Measurements from ENCODE around the gene ODAD4. TPM values are rescaled to one million over a fixed set of nuclear protein-coding genes. Genes with fewer than 3 reads are reported as not detected.
A peak's percentile ranks its signal among the peaks of the same experiment; 100 is the strongest.

ODAD4 gene
- total and polyA plus RNA-seq, 4 donors = 0.81 to 3.8 (median 1.9) TPM

- ATAC-seq (ENCODE audit: low FRiP score) = no peak
- no peak overlapping the region for H3K27ac ChIP-seq (ENCODE audit: low read depth in 1 of 2, low read length in 2 of 2)
- H3K27me3 ChIP-seq (ENCODE audit: control insufficient read depth in 1 of 2, insufficient read depth in 2 of 2, low read length in 1 of 2) = no peaks in the 10 kb centered on the region
- no peak overlapping the region for H3K4me3 ChIP-seq (ENCODE audit: low read length in 2 of 2)
- peak in 1 of 2 donors; percentile 10 for DNase-seq
- H3K36me3 ChIP-seq (ENCODE audit: control insufficient read depth in 1 of 2, insufficient read depth in 2 of 2, low read length in 1 of 2) = peaks cover 3 to 11% of the 10 kb centered on the region in 2 donors
- intact Hi-C loops (cut with DNase I) = no loop called here
- no peaks in the 10 kb centered on the region for H3K9me3 ChIP-seq (ENCODE audit: control insufficient read depth, low read length)
- H3K4me1 ChIP-seq (ENCODE audit: control insufficient read depth in 1 of 2, insufficient read depth in 2 of 2, low read length in 2 of 2) = no peaks in the 10 kb centered on the region
- WGBS, 2 donors = 60 to 64% methylated on average over 5 of the region's 5 CpGs
Observed at GRCh38 chr17:41970901-41971331, 40.5 kb downstream of the ODAD4 start.

DNA sequence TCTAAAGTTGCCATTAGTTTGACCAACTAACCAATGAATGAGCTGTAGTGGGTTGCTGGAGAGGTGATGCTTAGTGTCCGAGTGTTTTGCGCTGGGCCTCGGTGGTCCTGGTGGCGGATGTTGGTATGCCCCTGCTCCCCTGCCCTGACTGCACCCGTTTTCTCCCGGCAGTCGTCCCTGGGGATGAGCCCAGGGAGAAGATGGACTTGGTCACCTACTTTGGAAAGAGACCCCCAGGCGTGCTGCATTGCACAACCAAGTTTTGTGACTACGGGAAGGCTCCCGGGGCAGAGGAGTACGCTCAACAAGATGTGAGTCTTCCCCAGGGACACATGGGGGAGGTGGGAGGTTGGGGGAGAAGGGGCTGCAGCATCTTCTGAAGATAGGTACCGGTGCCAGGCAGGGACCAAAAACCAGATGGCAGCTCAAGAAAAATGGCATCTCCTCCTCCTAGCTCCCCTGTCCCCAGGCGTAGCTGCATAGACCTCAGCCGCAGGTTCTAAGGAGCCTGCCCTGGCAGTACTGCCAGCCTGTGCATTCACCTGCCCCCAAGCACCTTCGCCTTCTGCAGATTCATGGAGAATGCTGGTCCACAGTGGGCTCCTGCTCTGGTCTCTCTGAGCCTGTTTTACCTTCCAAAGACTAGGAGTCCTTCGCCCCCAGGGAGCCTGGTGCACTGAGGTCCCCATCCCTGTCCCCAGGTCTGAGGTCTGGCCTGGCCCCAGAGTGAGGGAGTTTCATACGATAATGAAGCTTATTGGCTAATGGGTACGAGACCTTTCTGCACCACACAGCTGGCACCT is 41.5 kb downstream of the ODAD4 start:
- Histone ChIP-seq H3K36me3 (ENCODE audit: control insufficient read depth in 1 of 2, insufficient read depth in 2 of 2, low read length in 1 of 2) (peaks cover 3 to 11% of the 10 kb centered on the region in 2 donors), H3K4me3 (ENCODE audit: low read length in 2 of 2) (no peak overlapping the region), H3K9me3 (ENCODE audit: control insufficient read depth, low read length) (no peaks in the 10 kb centered on the region), H3K4me1 (ENCODE audit: control insufficient read depth in 1 of 2, insufficient read depth in 2 of 2, low read length in 2 of 2) (no peaks in the 10 kb centered on the region), H3K27me3 (ENCODE audit: control insufficient read depth in 1 of 2, insufficient read depth in 2 of 2, low read length in 1 of 2) (no peaks in the 10 kb centered on the region), H3K27ac (ENCODE audit: low read depth in 1 of 2, low read length in 2 of 2) (no peak overlapping the region)
- no peak for ATAC-seq (ENCODE audit: low FRiP score)
- DNase-seq = peak in 1 of 2 donors; percentile 51
- intact Hi-C loops (cut with DNase I) = no loop called here
- 83 to 86% methylated on average over 18 of the region's 18 CpGs for WGBS, 2 donors

DNA sequence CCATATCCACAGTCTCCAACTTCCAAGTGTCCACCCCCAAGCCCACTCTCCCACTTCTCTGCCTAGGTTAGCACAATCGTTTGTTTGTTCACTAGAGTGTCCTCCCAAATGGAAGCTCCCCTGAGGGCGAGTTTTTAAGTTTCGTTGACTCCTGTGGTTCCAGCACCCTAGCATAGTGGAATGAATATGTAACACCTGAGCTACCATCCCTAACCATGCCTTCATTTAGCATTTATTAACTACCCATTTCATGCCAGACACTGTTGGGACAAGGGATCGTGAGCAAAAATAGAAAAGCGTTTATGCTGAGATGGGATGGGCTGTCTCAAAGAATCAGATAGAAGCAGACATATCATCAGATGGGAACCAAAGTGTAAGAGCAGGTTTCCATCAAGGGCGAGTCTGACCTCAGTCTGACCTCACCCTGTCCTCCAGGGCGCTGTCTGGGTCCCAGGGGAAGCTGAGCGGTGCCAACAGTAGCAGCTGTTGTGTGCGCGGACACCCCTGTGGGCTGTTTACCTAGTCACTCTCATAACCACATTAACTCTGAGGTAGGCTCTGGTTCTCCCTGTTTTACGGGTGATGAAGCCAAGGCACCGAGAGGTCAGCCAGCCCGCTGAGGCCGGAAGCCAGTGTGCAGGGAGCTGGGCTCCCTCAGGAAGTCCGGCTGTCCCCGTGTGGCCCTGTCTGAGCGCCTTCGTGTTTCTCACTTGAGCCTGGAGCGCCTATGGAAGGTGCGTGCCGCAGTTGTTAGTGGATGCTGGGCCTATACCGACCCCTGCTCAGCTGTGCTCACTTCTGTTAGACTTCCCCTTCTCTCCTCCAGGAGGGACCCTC is 42.4 kb downstream of the ODAD4 start:
- DNase-seq (peak in 1 of 2 donors; percentile 76), ATAC-seq (ENCODE audit: low FRiP score) (no peak)
- Histone ChIP-seq H3K27ac (ENCODE audit: low read depth in 1 of 2, low read length in 2 of 2) (no peak overlapping the region), H3K9me3 (ENCODE audit: control insufficient read depth, low read length) (no peaks in the 10 kb centered on the region), H3K36me3 (ENCODE audit: control insufficient read depth in 1 of 2, insufficient read depth in 2 of 2, low read length in 1 of 2) (peaks cover 3 to 11% of the 10 kb centered on the region in 2 donors), H3K27me3 (ENCODE audit: control insufficient read depth in 1 of 2, insufficient read depth in 2 of 2, low read length in 1 of 2) (no peaks in the 10 kb centered on the region), H3K4me3 (ENCODE audit: low read length in 2 of 2) (no peak overlapping the region), H3K4me1 (ENCODE audit: control insufficient read depth in 1 of 2, insufficient read depth in 2 of 2, low read length in 2 of 2) (no peaks in the 10 kb centered on the region)
- 72 to 73% methylated on average over 22 of the region's 22 CpGs for WGBS, 2 donors
- intact Hi-C loops (cut with DNase I) = no loop called here

GRCh38 chr17:41973408-41973811 is 43.0 kb downstream of the ODAD4 start:
- no peak overlapping the region for H3K4me3 ChIP-seq (ENCODE audit: low read length in 2 of 2)
- H3K27me3 ChIP-seq (ENCODE audit: control insufficient read depth in 1 of 2, insufficient read depth in 2 of 2, low read length in 1 of 2) = no peaks in the 10 kb centered on the region
- intact Hi-C loops (cut with DNase I) = no loop called here
- H3K36me3 ChIP-seq (ENCODE audit: control insufficient read depth in 1 of 2, insufficient read depth in 2 of 2, low read length in 1 of 2) = peaks cover 3 to 15% of the 10 kb centered on the region in 2 donors
- H3K9me3 ChIP-seq (ENCODE audit: control insufficient read depth, low read length) = no peaks in the 10 kb centered on the region
- no peak for ATAC-seq (ENCODE audit: low FRiP score)
- peak in 1 of 2 donors; percentile 70 for DNase-seq
- no peaks in the 10 kb centered on the region for H3K4me1 ChIP-seq (ENCODE audit: control insufficient read depth in 1 of 2, insufficient read depth in 2 of 2, low read length in 2 of 2)
- WGBS, 2 donors = 74 to 80% methylated on average over 19 of the region's 19 CpGs
- no peak overlapping the region for H3K27ac ChIP-seq (ENCODE audit: low read depth in 1 of 2, low read length in 2 of 2)

- Histone ChIP-seq H3K27ac (ENCODE audit: low read depth in 1 of 2, low read length in 2 of 2) (no peak overlapping the region), H3K4me1 (ENCODE audit: control insufficient read depth in 1 of 2, insufficient read depth in 2 of 2, low read length in 2 of 2) (no peaks in the 10 kb centered on the region), H3K36me3 (ENCODE audit: control insufficient read depth in 1 of 2, insufficient read depth in 2 of 2, low read length in 1 of 2) (peaks cover 3 to 12% of the 10 kb centered on the region in 2 donors), H3K9me3 (ENCODE audit: control insufficient read depth, low read length) (no peaks in the 10 kb centered on the region), H3K4me3 (ENCODE audit: low read length in 2 of 2) (no peak overlapping the region), H3K27me3 (ENCODE audit: control insufficient read depth in 1 of 2, insufficient read depth in 2 of 2, low read length in 1 of 2) (no peaks in the 10 kb centered on the region)
- no peak for ATAC-seq (ENCODE audit: low FRiP score)
- intact Hi-C loops (cut with DNase I) = no loop called here
- 73 to 87% methylated on average over 6 of the region's 6 CpGs for WGBS, 2 donors
- DNase-seq = peak in 1 of 2 donors; percentile 45
Observed at GRCh38 chr17:41974031-41974430, 43.6 kb downstream of the ODAD4 start.

DNA sequence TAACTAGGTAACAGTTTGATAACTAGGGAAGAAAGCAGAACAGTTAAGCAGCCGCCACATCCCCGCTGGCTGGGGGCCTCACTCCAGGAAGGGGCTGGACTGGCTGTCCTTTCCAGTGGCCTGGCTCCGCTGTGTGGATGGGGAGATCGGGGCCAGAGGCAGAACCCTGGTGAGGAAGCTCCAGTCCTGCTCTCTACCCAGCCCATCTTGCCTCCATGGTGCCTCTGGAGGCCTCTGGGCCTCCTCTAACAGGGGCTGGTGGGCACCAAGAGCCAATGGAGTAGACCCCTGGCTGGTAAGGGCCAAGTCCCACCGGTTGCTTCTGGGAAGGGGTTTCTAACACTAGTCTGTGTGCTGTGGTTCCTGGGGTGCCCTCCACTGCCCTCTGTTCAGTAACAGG is 44.2 kb downstream of the ODAD4 start:
- no peak for ATAC-seq (ENCODE audit: low FRiP score)
- Histone ChIP-seq H3K27ac (ENCODE audit: low read depth in 1 of 2, low read length in 2 of 2) (no peak overlapping the region), H3K27me3 (ENCODE audit: control insufficient read depth in 1 of 2, insufficient read depth in 2 of 2, low read length in 1 of 2) (no peaks in the 10 kb centered on the region), H3K4me3 (ENCODE audit: low read length in 2 of 2) (no peak overlapping the region), H3K4me1 (ENCODE audit: control insufficient read depth in 1 of 2, insufficient read depth in 2 of 2, low read length in 2 of 2) (no peaks in the 10 kb centered on the region), H3K9me3 (ENCODE audit: control insufficient read depth, low read length) (no peaks in the 10 kb centered on the region), H3K36me3 (ENCODE audit: control insufficient read depth in 1 of 2, insufficient read depth in 2 of 2, low read length in 1 of 2) (peaks cover 3 to 12% of the 10 kb centered on the region in 2 donors)
- intact Hi-C loops (cut with DNase I) = no loop called here
- 91 to 94% methylated on average over 5 of the region's 5 CpGs for WGBS, 2 donors
- peak in 1 of 2 donors; percentile 68 for DNase-seq

DNA sequence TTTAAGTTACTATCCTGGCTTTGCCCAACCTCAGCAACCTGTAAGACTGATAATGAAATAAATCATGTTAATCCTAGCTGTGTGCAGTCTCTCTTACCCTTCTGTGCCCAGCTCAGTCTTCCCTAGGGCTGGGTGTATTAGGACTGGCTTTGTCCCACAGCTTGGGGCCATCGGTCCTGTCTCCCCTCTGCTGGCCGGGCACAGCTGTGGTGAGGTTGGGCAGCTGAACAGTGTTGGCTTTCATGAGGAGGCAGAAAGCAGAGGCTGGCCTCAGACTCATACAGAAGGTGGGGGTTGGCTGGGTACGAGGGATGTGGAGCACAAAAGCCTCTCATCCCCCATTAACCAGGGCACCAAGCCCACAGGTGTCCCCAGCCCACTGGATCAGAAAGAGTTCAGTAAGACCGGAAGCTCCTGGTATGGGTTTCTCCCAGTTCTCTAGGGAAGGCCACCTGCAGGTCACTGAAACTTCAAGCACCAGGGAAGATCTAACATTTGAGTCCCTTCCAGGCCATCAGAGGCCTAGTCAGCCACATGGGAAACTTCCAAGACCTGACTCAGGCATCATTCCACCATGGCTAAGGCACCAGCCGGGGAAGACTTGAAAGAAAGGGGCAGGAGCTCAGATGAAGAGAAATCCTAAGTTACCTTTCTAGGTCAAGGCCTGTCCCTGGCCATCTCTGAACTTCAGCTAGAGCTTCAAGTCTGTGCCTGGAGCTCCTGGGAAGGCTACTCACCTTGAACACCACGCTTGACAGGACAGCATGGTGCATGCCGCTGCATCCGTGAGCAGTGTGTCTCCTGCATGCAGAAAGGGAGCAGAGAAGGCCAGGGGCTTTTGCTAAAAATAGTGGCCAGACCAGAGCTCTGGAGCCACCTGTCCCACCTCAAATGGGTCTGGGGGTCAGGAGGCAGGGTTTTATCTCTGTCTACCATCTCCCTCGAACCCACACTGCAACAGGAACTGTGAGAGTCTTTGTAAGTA is 45.0 kb downstream of the ODAD4 start:
- H3K36me3 ChIP-seq (ENCODE audit: control insufficient read depth in 1 of 2, insufficient read depth in 2 of 2, low read length in 1 of 2) = peaks cover 3 to 12% of the 10 kb centered on the region in 2 donors
- no peak overlapping the region for H3K27ac ChIP-seq (ENCODE audit: low read depth in 1 of 2, low read length in 2 of 2)
- intact Hi-C loops (cut with DNase I) = no loop called here
- ATAC-seq (ENCODE audit: low FRiP score) (no peak), DNase-seq (peak in 1 of 2 donors; percentile 61)
- no peaks in the 10 kb centered on the region for H3K27me3 ChIP-seq (ENCODE audit: control insufficient read depth in 1 of 2, insufficient read depth in 2 of 2, low read length in 1 of 2)
- no peak overlapping the region for H3K4me3 ChIP-seq (ENCODE audit: low read length in 2 of 2)
- no peaks in the 10 kb centered on the region for H3K4me1 ChIP-seq (ENCODE audit: control insufficient read depth in 1 of 2, insufficient read depth in 2 of 2, low read length in 2 of 2)
- WGBS, 2 donors = 75 to 79% methylated on average over 9 of the region's 9 CpGs
- H3K9me3 ChIP-seq (ENCODE audit: control insufficient read depth, low read length) = no peaks in the 10 kb centered on the region

- Histone ChIP-seq H3K36me3 (ENCODE audit: control insufficient read depth in 1 of 2, insufficient read depth in 2 of 2, low read length in 1 of 2) (peaks cover 3 to 12% of the 10 kb centered on the region in 2 donors), H3K4me1 (ENCODE audit: control insufficient read depth in 1 of 2, insufficient read depth in 2 of 2, low read length in 2 of 2) (no peaks in the 10 kb centered on the region), H3K4me3 (ENCODE audit: low read length in 2 of 2) (no peak overlapping the region), H3K9me3 (ENCODE audit: control insufficient read depth, low read length) (no peaks in the 10 kb centered on the region), H3K27me3 (ENCODE audit: control insufficient read depth in 1 of 2, insufficient read depth in 2 of 2, low read length in 1 of 2) (no peaks in the 10 kb centered on the region), H3K27ac (ENCODE audit: low read depth in 1 of 2, low read length in 2 of 2) (no peak overlapping the region)
- peak; percentile 27 for ATAC-seq (ENCODE audit: low FRiP score)
- WGBS, 2 donors = 67 to 69% methylated on average over 11 of the region's 11 CpGs
- DNase-seq = peak in 1 of 2 donors; percentile 52
- intact Hi-C loops (cut with DNase I) = no loop called here
Observed at GRCh38 chr17:41976142-41976768, 45.8 kb downstream of the ODAD4 start.
